ENCODE measurements around the gene QRICH2.

QRICH2 gene

DNA sequence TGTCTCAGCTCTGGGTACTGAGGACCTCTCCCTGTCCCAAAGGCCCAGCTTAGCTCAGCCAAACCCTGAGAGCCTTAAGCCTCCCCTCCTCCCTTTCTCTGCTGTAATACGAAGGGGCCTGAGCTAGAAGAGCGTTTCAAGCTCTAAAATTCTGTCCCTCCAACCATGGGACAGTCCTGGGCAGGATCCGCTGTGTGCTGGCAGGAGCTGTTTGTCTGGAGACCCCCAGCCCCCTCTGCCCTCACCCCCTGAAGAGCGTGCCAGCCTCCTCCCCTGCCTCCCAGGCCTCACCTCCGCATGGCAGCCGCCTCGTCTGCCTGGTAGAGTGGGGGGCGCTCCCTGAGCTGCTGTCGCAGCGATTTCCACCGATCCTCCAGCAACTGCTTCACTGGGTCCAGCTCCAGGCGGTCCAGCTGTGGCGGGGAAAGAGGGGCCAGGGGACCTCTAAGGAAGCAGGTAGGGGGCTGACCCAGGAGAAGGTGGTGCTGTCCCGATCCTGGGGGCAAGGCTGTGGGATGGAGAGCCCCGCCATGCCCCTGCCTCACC lies 28.3 kb downstream of the QRICH2 start:
- Histone ChIP-seq H2AFZ (ENCODE audit: low read depth, low read length) (no peak overlapping the region), H3K9ac (ENCODE audit: low read length) (no peak overlapping the region), H3K27me3 (ENCODE audit: control insufficient read depth in 1 of 2, insufficient read depth in 1 of 2, low read length in 2 of 2) (no peaks in the 10 kb centered on the region), H3K79me1 (replicated peaks; ENCODE audit: low read length, poor library complexity, severe bottlenecking) (no peaks in the 10 kb centered on the region), H3K27ac (ENCODE audit: low read length, poor library complexity, severe bottlenecking) (no peak overlapping the region), H2BK120ac (ENCODE audit: low read depth, low read length) (no peak overlapping the region), H2BK5ac (ENCODE audit: low read depth, low read length, poor library complexity, severe bottlenecking) (no peak overlapping the region), H3K4me1 (ENCODE audit: control insufficient read depth, insufficient read depth, low read depth, low read length) (peaks cover 26% of the 10 kb centered on the region), H4K8ac (ENCODE audit: low read length) (no peak overlapping the region), H3K23ac (ENCODE audit: low read length in 2 of 2) (no peak overlapping the region), H3K18ac (ENCODE audit: low read depth in 1 of 2, low read length in 2 of 2) (no peak overlapping the region), H2AK5ac (ENCODE audit: low read length, severe bottlenecking) (no peak overlapping the region), H3K4me2 (ENCODE audit: low read length, poor library complexity, severe bottlenecking) (no peak overlapping the region), H3K4me3 (ENCODE audit: insufficient read depth in 1 of 2, low read depth in 1 of 2, low read length in 2 of 2) (no peak overlapping the region), H4K91ac (ENCODE audit: low read length) (no peak overlapping the region), H2BK12ac (ENCODE audit: low read length in 2 of 2) (no peak overlapping the region), H3K14ac (ENCODE audit: low read length in 2 of 2) (no peak overlapping the region), H3K9me3 (ENCODE audit: control insufficient read depth, low read length) (no peaks in the 10 kb centered on the region), H3K36me3 (ENCODE audit: control insufficient read depth in 1 of 2, insufficient read depth in 2 of 2, low read depth in 1 of 2, low read length in 2 of 2) (peaks cover 0 to 18% of the 10 kb centered on the region in 2 experiments), H2BK15ac (ENCODE audit: low read depth, poor library complexity, severe bottlenecking) (no peak overlapping the region), H3K4ac (ENCODE audit: low read depth in 1 of 2, low read length in 2 of 2) (no peak overlapping the region)
- 81% methylated on average over 14 of the region's 15 CpGs for WGBS
- no peak for DNase-seq

DNA sequence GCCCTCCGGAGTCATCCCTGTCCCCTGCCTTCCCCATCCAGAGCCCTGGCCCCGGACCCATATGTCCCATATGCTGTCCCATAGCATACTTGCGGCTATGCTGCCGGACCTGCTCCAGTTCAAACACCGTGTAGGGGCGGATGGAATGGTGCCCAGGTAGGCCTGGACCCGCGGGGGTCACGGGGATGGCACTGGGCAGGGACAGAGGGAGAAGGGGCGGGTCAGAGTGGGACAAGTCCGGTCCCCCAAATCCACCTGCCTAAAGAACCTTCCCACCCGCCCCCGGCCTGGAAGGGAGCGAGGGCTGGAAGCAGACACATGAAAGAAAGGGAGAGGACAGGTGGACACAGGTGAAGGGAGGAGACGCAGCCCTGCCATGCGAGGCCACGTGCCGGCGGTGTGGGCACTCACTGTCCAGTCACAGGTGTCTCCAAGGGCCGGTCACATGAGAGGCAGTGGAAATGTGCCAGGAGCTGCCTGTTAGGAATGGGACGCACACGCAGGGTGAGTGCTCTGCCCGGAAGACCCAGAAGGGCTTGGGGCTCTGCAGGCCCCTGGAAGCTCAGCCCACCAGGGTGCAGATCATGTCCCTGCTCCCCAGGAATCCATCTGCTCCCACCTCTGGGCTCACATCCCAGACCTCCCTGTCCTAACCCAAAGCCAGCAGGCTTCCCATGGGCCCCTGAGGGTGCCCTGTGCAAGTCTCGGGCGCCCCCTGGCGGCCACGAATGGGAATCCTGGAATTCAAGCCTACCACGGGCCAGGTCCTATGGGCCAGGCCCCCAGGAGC lies 28.9 kb downstream of the QRICH2 start:
- H3K4ac ChIP-seq (ENCODE audit: low read depth in 1 of 2, low read length in 2 of 2), result no peak overlapping the region
- H3K14ac ChIP-seq (ENCODE audit: low read length in 2 of 2), result peak overlapping the region in 1 of 2 experiments; percentile 19
- H4K8ac ChIP-seq (ENCODE audit: low read length), result peak overlapping the region; percentile 59
- H2BK5ac ChIP-seq (ENCODE audit: low read depth, low read length, poor library complexity, severe bottlenecking), result no peak overlapping the region
- H3K4me2 ChIP-seq (ENCODE audit: low read length, poor library complexity, severe bottlenecking), result no peak overlapping the region
- H2BK120ac ChIP-seq (ENCODE audit: low read depth, low read length), result no peak overlapping the region
- H3K27me3 ChIP-seq (ENCODE audit: control insufficient read depth in 1 of 2, insufficient read depth in 1 of 2, low read length in 2 of 2), result no peaks in the 10 kb centered on the region
- no peak overlapping the region for H2AFZ ChIP-seq (ENCODE audit: low read depth, low read length)
- H3K36me3 ChIP-seq (ENCODE audit: control insufficient read depth in 1 of 2, insufficient read depth in 2 of 2, low read depth in 1 of 2, low read length in 2 of 2), result peaks cover 0 to 18% of the 10 kb centered on the region in 2 experiments
- H4K91ac ChIP-seq (ENCODE audit: low read length), result peak overlapping the region; percentile 40
- H3K79me1 ChIP-seq (replicated peaks; ENCODE audit: low read length, poor library complexity, severe bottlenecking), result no peaks in the 10 kb centered on the region
- WGBS, result 74% methylated on average over 25 of the region's 28 CpGs
- no peak overlapping the region for H2BK15ac ChIP-seq (ENCODE audit: low read depth, poor library complexity, severe bottlenecking)
- DNase-seq, result peak; percentile 82
- H2AK5ac ChIP-seq (ENCODE audit: low read length, severe bottlenecking), result no peak overlapping the region
- no peak overlapping the region for H3K4me3 ChIP-seq (ENCODE audit: insufficient read depth in 1 of 2, low read depth in 1 of 2, low read length in 2 of 2)
- no peak overlapping the region for H3K27ac ChIP-seq (ENCODE audit: low read length, poor library complexity, severe bottlenecking)
- peaks cover 26% of the 10 kb centered on the region for H3K4me1 ChIP-seq (ENCODE audit: control insufficient read depth, insufficient read depth, low read depth, low read length)
- no peak overlapping the region for H3K9ac ChIP-seq (ENCODE audit: low read length)
- peak overlapping the region in 1 of 2 experiments; percentile 28 for H3K18ac ChIP-seq (ENCODE audit: low read depth in 1 of 2, low read length in 2 of 2)
- peak overlapping the region in 1 of 2 experiments; percentile 45 for H2BK12ac ChIP-seq (ENCODE audit: low read length in 2 of 2)
- no peak overlapping the region for H3K23ac ChIP-seq (ENCODE audit: low read length in 2 of 2)
- no peaks in the 10 kb centered on the region for H3K9me3 ChIP-seq (ENCODE audit: control insufficient read depth, low read length)

DNA sequence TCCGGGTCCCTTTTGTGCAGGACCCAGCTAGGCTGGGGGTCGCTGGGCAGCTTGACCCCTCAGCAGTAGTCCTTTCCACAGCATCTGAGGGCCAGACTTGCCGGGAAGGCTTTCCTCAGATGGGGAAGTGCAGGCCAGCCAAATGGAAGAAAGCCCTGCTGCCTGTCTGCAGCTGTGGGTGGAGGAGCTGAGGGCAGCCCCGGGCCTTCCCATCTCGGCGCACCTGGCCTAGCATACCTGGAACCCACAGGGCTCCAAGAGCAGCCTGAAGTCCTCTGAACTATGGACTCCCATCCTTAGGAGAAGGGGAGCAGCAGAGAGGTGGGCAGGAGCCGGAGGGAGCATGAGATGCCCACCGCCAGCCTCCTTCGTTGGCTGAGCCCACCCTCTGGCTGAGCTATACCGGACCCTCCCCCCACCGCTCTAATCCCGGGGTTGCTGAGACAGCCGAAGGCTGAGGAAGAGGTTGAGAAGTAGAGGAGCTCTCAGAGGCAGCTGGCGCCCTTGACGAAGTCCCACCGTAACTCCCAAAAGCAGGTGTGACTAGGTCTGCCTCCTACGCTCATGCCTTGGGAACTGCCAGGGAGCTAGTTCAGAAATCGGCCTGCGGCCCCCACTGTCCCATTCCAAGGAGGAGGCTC lies 29.7 kb downstream of the QRICH2 start:
- H3K4ac ChIP-seq (ENCODE audit: low read depth in 1 of 2, low read length in 2 of 2), result no peak overlapping the region
- H3K9ac ChIP-seq (ENCODE audit: low read length), result no peak overlapping the region
- H4K8ac ChIP-seq (ENCODE audit: low read length), result no peak overlapping the region
- no peak overlapping the region for H2BK5ac ChIP-seq (ENCODE audit: low read depth, low read length, poor library complexity, severe bottlenecking)
- peaks cover 26% of the 10 kb centered on the region for H3K4me1 ChIP-seq (ENCODE audit: control insufficient read depth, insufficient read depth, low read depth, low read length)
- no peaks in the 10 kb centered on the region for H3K27me3 ChIP-seq (ENCODE audit: control insufficient read depth in 1 of 2, insufficient read depth in 1 of 2, low read length in 2 of 2)
- no peak overlapping the region for H2BK120ac ChIP-seq (ENCODE audit: low read depth, low read length)
- 95% methylated on average over 19 of the region's 19 CpGs for WGBS
- no peak overlapping the region for H2BK15ac ChIP-seq (ENCODE audit: low read depth, poor library complexity, severe bottlenecking)
- peaks cover 0 to 18% of the 10 kb centered on the region in 2 experiments for H3K36me3 ChIP-seq (ENCODE audit: control insufficient read depth in 1 of 2, insufficient read depth in 2 of 2, low read depth in 1 of 2, low read length in 2 of 2)
- DNase-seq, result peak; percentile 18
- no peak overlapping the region for H2BK12ac ChIP-seq (ENCODE audit: low read length in 2 of 2)
- H2AK5ac ChIP-seq (ENCODE audit: low read length, severe bottlenecking), result no peak overlapping the region
- no peak overlapping the region for H3K4me3 ChIP-seq (ENCODE audit: insufficient read depth in 1 of 2, low read depth in 1 of 2, low read length in 2 of 2)
- no peaks in the 10 kb centered on the region for H3K79me1 ChIP-seq (replicated peaks; ENCODE audit: low read length, poor library complexity, severe bottlenecking)
- no peak overlapping the region for H3K23ac ChIP-seq (ENCODE audit: low read length in 2 of 2)
- no peak overlapping the region for H4K91ac ChIP-seq (ENCODE audit: low read length)
- H3K18ac ChIP-seq (ENCODE audit: low read depth in 1 of 2, low read length in 2 of 2), result no peak overlapping the region
- H3K9me3 ChIP-seq (ENCODE audit: control insufficient read depth, low read length), result no peaks in the 10 kb centered on the region
- no peak overlapping the region for H3K4me2 ChIP-seq (ENCODE audit: low read length, poor library complexity, severe bottlenecking)
- no peak overlapping the region for H3K27ac ChIP-seq (ENCODE audit: low read length, poor library complexity, severe bottlenecking)
- H3K14ac ChIP-seq (ENCODE audit: low read length in 2 of 2), result no peak overlapping the region
- no peak overlapping the region for H2AFZ ChIP-seq (ENCODE audit: low read depth, low read length)

Data from mesenchymal stem cell (in vitro differentiated cells and primary cell).